AG09309 (cell line): ENCODE data around the gene ARL5C.
A peak's percentile ranks its signal among the peaks of the same experiment; 100 is the strongest.

Experiments
- DNase-seq: peaks from one replicate; pipeline ENCODE4 v3.0.0-alpha.2; 2010; ENCODE audit warnings: low read depth
- H3K4me3 ChIP-seq: 2 replicates; pipeline ENCODE4 v1.5.1; 2011; ENCODE audit warnings: mild to moderate bottlenecking, low read depth, low read length, moderate library complexity; ENCODE audit not compliant: control insufficient read depth
- CTCF ChIP-seq: IDR thresholded peaks from 2 replicates; pipeline ENCODE4 v1.5.1; 2011; ENCODE audit warnings: mild to moderate bottlenecking, low read depth, low read length, inconsistent platforms; ENCODE audit not compliant: insufficient read depth, control insufficient read depth; ENCODE audit errors: missing control alignments

ARL5C gene

GRCh38 chr17:39143552-39144093 is 22.3 kb downstream of the ARL5C start:
- no peak for DNase-seq
- no peak overlapping the region for H3K4me3 ChIP-seq
- TF ChIP-seq CTCF = no peak

GRCh38 chr17:39141915-39142664 is 23.9 kb downstream of the ARL5C start:
- TF ChIP-seq CTCF = no peak
- H3K4me3 ChIP-seq = no peak overlapping the region
- no peak for DNase-seq

GRCh38 chr17:39141294-39141693 is 24.7 kb downstream of the ARL5C start:
- TF ChIP-seq CTCF = no peak
- DNase-seq = no peak
- H3K4me3 ChIP-seq = no peak overlapping the region

GRCh38 chr17:39139561-39139960 is 26.4 kb downstream of the ARL5C start:
- TF ChIP-seq CTCF = no peak
- no peak overlapping the region for H3K4me3 ChIP-seq
- DNase-seq = no peak

GRCh38 chr17:39139161-39139511 is 26.8 kb downstream of the ARL5C start:
- TF ChIP-seq CTCF = no peak
- DNase-seq = peak; percentile 70
- H3K4me3 ChIP-seq = peak overlapping the region; percentile 4; the same call in 1 of the 2 replicates

- H3K4me3 ChIP-seq = peak overlapping the region; percentile 4; the same call in 1 of the 2 replicates
- DNase-seq = no peak
- no peak for TF ChIP-seq CTCF
Observed at GRCh38 chr17:39138431-39139160, 27.4 kb downstream of the ARL5C start.
